HG02884 (cell line): ENCODE results near the gene CLOCK.
"Not testable (repeated sequence)": the region's sequence is repeated elsewhere in the genome, so short reads cannot be mapped to it uniquely, and the experiment has no call there.

ENCODE experiments used
- ATAC-seq: cut with Tn5 transposase; IDR thresholded peaks from one replicate; pipeline ENCODE4 v1.9.1; 2021; ENCODE audit warnings: mild to moderate bottlenecking, moderate library complexity; ENCODE audit not compliant: unreplicated experiment

The CLOCK gene

GRCh38 chr4:55546756-55547465, at the start of gene CLOCK:
CLOCK (minus strand) TSS chr4:55546909; CDS start chr4:55482785, 64,124 bp downstream.
- ATAC-seq: peak; percentile 61

- no peak for ATAC-seq
Measured at GRCh38 chr4:55592014-55592413, 45.3 kb upstream of the CLOCK start, which contains the start of gene PDCL2. PDCL2 (minus strand) TSS chr4:55592245; CDS start chr4:55592109, 136 bp downstream.

- no peak for ATAC-seq
Measured at GRCh38 chr4:55588160-55588559, 41.5 kb upstream of the CLOCK start.

- not testable (repeated sequence) for ATAC-seq
Measured at GRCh38 chr4:55582773-55583172, 36.1 kb upstream of the CLOCK start.

GRCh38 chr4:55578341-55579010, 31.8 kb upstream of the CLOCK start:
- no peak for ATAC-seq

GRCh38 chr4:55575513-55575912, 28.8 kb upstream of the CLOCK start:
- no peak for ATAC-seq

GRCh38 chr4:55574252-55574651, 27.5 kb upstream of the CLOCK start:
- ATAC-seq: no peak

GRCh38 chr4:55571806-55572205, 25.1 kb upstream of the CLOCK start:
- no peak for ATAC-seq

- peak; percentile 80 for ATAC-seq
Measured at GRCh38 chr4:55568905-55569504, 22.3 kb upstream of the CLOCK start.

- peak; percentile 100 for ATAC-seq
Measured at GRCh38 chr4:55561889-55562288, 15.2 kb upstream of the CLOCK start.

GRCh38 chr4:55560096-55560495, 13.4 kb upstream of the CLOCK start:
- ATAC-seq: no peak

- ATAC-seq: no peak
Measured at GRCh38 chr4:55554453-55555030, 7.8 kb upstream of the CLOCK start.

- ATAC-seq: no peak
Measured at GRCh38 chr4:55553441-55554201, 6.9 kb upstream of the CLOCK start.

GRCh38 chr4:55551964-55552363, 5.3 kb upstream of the CLOCK start:
- not testable (repeated sequence) for ATAC-seq

GRCh38 chr4:55549888-55550287, 3.2 kb upstream of the CLOCK start:
- peak; percentile 13 for ATAC-seq

- ATAC-seq: no peak
Measured at GRCh38 chr4:55547918-55548317, 1.2 kb upstream of the CLOCK start.

- no peak for ATAC-seq
Measured at GRCh38 chr4:55547466-55547770, 709 bp upstream of the CLOCK start.

GRCh38 chr4:55546506-55546755, 278 bp downstream of the CLOCK start:
- peak; percentile 37 for ATAC-seq

GRCh38 chr4:55545641-55546505, 836 bp downstream of the CLOCK start:
- ATAC-seq: peak; percentile 32

- ATAC-seq: no peak
Measured at GRCh38 chr4:55545151-55545550, 1.6 kb downstream of the CLOCK start.
